Left hindlimb (tissue), 1 donor: Measurements from ENCODE around the gene ANKIB1.
"Not testable (repeated sequence)": the region's sequence is repeated elsewhere in the genome, so short reads cannot be mapped to it uniquely, and the experiment has no call there.

Experiments used
- DNase-seq: peaks from one replicate; pipeline ENCODE4 v3.0.0-alpha.2; 2018

Gene ANKIB1

DNA sequence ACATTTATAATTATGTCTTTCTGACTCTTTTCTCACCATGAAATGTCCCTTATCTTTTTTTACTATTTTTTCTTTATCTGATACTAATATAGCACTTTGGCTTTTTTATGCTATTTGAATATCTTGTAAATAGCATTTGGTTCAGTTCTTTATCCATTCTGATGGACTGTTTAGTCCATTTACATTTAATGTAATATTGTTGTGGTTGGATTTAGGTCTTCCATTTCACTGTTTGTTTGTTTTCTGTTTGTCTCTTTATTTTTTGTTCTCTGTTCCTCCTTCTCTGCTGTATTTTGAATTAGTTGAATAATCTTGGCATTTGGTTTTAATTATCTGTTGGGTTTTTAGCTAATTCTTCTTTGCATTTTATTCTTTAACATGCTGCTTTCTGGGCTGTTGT lies 89.8 kb downstream of the ANKIB1 start:
- DNase-seq: no peak

- DNase-seq: no peak
Measured at GRCh38 chr7:92336662-92337340, 91.0 kb downstream of the ANKIB1 start.

GRCh38 chr7:92340016-92340415 lies 94.2 kb downstream of the ANKIB1 start:
- no peak for DNase-seq

GRCh38 chr7:92343714-92344113 lies 97.9 kb downstream of the ANKIB1 start:
- DNase-seq: no peak

- DNase-seq: no peak
Measured at GRCh38 chr7:92352009-92352408, 106.2 kb downstream of the ANKIB1 start.

GRCh38 chr7:92354214-92354613 lies 108.4 kb downstream of the ANKIB1 start:
- no peak for DNase-seq

- no peak for DNase-seq
Measured at GRCh38 chr7:92356406-92356805, 110.6 kb downstream of the ANKIB1 start.

- DNase-seq: no peak
Measured at GRCh38 chr7:92357260-92357659, 111.5 kb downstream of the ANKIB1 start.

DNA sequence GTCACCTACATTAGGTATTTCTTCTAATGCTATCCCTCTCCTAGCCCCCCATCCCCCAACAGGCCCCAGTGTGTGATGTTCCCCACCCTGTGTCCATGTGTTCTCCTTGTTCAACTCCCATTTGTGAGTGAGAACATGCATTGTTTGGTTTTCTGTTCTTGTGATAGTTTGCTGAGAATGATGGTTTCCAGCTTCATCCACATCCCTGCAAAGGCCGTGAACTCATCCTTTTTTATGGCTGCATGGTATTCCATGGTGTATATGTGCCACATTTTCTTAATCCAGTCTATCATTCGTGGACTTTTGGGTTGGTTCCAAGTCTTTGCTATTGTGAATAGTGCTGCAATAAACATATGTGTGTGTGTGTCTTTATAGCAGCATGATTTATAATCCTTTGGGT lies 113.4 kb downstream of the ANKIB1 start:
- not testable (repeated sequence) for DNase-seq

DNA sequence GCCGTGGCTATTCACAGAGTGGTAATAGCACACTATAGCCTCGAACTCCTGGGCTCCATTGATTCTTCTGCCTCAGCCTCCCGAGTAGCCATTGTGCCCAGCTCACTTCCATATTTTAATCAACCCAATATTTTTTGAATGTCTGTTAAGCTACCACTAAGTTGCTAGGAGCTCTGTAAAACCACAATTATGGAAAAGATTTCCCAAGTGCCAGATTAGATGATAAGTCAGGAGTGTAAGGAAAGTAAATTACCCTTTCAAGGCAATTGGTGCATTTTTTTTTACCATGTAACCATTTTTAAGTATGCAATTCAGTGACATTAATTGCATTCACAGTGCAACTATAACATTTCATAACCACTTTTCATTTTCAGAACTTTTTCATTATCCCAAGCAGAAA lies 114.0 kb downstream of the ANKIB1 start:
- no peak for DNase-seq

DNA sequence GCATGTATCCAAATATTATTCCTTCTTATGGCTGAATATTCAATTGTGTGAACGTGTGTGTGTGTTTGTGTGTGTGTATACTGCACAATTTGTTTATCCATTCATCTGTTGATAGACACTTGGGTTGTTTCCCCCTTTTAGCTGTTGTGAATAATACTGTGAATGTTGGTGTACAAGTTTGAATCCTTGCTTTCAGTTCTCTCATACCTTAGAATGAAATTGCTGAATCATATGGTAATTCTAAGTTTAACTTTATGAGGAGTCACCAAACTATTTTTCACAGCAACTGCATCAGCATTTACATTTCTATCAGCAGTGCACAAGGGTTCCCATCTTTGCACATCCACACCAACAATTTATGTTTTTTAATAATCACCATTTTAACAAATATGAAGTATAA lies 114.6 kb downstream of the ANKIB1 start:
- DNase-seq: no peak

DNA sequence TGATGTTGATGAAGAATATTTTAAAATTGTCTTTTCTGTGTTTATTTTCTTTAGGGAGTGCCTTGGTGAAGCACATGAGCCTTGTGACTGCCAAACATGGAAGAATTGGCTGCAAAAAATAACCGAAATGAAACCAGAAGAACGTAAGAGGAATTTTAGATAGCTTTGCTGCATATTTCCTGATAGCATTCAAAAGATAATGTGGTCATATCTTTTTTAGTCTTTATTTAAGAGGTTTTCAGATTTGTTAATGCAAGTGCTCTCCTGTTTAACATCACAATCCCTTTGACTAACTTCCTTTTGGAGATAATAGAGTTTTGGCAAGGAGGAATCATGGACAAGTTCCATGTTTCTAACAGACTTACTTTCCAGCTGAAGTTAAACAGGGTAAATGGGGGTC lies 116.4 kb downstream of the ANKIB1 start:
- DNase-seq: no peak

DNA sequence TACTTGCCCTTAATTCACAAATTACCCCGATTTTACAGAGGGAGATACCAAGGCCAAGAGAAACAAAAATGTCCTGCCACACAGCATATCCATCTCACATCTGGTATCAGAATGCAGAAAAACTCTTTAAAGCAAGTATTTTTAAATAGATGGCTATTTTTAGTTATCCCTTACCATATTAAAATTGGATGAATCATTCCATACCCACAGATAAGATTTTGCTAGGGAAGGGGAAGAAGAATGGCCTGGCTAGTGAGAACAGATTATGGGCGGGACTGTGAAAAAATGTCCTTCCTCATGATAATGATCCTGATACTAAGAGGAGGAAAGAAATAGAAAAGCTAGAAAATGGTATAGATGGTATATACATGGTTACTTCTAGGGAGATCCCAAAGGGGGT lies 121.0 kb downstream of the ANKIB1 start:
- DNase-seq: no peak

- DNase-seq: no peak
Measured at GRCh38 chr7:92368741-92369140, 123.0 kb downstream of the ANKIB1 start.

DNA sequence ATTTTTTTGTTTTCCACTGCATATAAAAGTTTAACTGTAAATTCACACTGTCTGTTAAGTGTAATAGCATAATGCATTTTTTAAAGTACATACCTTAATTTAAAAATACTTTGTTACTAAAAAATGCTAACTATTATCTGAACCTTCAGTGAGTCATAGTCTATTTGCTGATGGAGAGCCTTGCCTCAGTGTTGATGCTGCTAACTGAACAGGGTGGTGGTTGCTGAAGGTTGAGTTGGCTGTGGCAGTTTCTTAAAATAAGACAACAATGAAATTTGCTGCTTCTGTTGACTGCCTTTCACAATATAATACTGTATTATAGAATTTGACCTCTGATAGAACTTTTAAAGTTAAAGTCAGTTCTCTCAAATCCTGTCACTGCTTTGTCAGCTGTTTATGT lies 129.2 kb downstream of the ANKIB1 start:
- DNase-seq: no peak

GRCh38 chr7:92391071-92391470 lies 145.3 kb downstream of the ANKIB1 start:
- DNase-seq: no peak

- DNase-seq: no peak
Measured at GRCh38 chr7:92397542-92397941, 151.8 kb downstream of the ANKIB1 start.

DNA sequence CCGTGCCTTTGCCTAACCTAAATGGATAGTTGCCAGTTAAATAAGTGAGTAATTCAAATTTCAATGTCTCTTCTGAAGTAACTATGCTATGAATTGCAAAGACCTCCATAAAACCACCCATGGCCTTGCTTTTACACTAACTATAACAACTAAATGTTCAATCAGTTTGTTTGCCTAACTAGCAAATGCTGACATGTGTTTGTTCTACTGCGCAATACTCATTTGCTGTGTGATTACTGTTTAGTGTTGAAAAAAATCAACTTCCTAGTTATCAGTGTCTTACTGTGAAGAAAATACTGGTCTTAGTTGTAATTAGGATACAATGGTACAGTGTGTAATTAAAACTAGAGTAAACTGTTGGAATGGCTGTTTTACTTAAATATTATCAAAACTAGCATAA lies 154.2 kb downstream of the ANKIB1 start:
- DNase-seq: no peak

GRCh38 chr7:92402920-92403759 lies 157.4 kb downstream of the ANKIB1 start:
- no peak for DNase-seq

DNA sequence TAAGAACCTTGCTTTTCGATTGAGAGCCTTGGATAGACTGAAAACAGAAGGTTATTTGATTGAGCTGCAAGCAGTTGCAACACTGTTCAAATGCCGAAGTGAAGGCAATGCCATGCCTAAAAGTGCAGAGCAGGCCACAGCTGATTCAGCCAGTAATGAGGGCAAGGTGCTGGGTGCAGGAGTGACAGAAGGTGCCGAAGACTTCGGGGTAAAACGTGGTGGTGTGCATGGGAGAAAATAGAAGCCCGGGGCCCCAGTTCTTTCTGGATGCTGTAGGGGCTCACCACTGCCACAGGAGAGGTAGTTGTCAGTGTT lies 157.9 kb downstream of the ANKIB1 start:
- no peak for DNase-seq

DNA sequence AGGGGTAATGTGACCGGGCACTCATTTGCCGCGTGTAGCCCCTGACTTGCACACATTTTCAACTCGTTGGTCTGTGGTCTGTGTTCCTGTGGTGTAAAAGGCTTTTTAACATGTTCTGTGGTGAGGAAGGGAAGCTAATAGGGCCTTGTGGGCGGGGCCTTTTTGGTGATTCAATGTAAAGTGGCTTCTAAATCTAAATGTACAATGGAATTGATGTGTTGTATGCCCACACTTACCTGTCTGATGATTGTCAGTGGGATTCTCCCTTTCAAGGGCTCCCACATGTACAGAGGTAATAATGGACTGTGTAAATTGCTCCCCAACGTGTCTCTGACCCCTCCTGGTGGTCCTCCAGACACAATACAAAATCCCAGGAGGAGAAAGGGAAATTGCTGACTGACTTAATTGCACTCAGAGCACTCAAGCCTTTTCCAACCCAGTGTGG lies 158.4 kb downstream of the ANKIB1 start:
- no peak for DNase-seq

- no peak for DNase-seq
Measured at GRCh38 chr7:92409357-92409756, 163.6 kb downstream of the ANKIB1 start.

DNA sequence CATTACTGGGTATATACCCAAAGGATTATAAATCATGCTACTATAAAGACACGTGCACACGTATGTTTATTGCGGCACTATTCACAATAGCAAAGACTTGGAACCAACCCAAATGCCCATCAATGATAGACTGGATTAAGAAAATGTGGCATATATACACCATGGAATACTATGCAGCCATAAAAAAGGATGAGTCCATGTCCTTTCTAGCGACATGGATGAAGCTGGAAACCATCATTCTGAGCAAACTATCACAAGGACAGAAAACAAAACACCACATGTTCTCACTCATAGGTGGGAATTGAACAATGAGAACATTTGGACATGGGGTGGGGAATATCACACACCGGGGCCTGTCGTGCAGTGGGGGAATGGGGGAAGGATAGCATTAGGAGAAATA lies 164.4 kb downstream of the ANKIB1 start:
- not testable (repeated sequence) for DNase-seq

- no peak for DNase-seq
Measured at GRCh38 chr7:92412745-92413144, 167.0 kb downstream of the ANKIB1 start.

GRCh38 chr7:92413550-92413949 lies 167.8 kb downstream of the ANKIB1 start:
- no peak for DNase-seq
